Left renal cortex interstitium (tissue), 4 donors: ENCODE results near the gene ENOPH1. TPM values are rescaled to one million over a fixed set of nuclear protein-coding genes. Genes with fewer than 3 reads are reported as not detected.

Experiments
- DNase-seq, 4 donors: peaks; one replicate each; pipeline ENCODE4 v3.0.0-alpha.2; 2013; ENCODE audit warnings: low read depth in 4 of 4, low spot score in 2 of 4, missing footprints in 1 of 4
- polyA plus RNA-seq, 4 donors: library from polyadenylated mRNA; unstranded; fragments of 120-200 nt; gene quantifications; one replicate each; pipeline ENCODE4 v1.2.1, GENCODE V29; 2013; ENCODE audit not compliant: insufficient read length in 4 of 4

ENOPH1 gene
- polyA plus RNA-seq, 4 donors, result 59.4 to 78.9 (median 69.9) TPM

DNA sequence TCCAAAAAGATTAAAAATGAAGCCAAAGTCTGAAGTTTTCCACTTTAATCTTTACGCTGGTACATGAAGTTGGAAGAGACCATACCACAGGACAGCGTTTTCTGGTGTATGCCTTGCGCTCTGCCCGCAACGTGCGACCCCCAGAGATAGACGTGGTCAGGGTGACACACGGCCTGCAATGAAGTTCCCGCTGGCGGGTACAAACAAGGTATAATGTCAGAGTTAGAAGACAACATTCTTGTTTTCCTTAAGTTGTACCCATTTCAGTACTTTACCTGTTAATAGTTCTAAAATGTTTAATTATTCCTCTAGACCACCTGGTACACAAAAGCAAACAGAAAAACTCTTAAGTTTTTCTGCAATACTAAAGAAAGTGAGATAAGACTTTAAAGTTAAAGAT is 4.9 kb upstream of the ENOPH1 start:
- no peak for DNase-seq

DNA sequence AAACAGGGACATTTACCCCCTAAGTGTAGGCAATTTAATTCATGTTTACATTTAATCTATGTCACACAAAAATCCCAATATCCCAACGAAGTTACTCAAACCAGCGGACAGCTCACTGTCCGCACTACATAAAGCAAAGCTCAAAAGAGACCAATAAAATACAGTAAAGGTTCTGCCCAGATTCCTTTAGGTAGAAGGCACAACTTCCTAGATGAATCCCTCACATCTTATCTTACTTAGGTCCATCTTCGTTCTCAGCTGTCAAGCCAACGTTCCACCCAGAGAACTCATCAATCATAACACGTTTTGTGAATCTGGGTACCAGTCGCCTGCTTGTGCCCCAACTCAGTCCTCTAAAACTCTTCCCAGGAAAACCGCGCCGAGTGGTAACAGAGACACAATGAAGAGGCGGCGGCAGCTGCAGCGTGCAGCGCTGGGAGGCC is 1.8 kb upstream of the ENOPH1 start:
- no peak for DNase-seq

DNA sequence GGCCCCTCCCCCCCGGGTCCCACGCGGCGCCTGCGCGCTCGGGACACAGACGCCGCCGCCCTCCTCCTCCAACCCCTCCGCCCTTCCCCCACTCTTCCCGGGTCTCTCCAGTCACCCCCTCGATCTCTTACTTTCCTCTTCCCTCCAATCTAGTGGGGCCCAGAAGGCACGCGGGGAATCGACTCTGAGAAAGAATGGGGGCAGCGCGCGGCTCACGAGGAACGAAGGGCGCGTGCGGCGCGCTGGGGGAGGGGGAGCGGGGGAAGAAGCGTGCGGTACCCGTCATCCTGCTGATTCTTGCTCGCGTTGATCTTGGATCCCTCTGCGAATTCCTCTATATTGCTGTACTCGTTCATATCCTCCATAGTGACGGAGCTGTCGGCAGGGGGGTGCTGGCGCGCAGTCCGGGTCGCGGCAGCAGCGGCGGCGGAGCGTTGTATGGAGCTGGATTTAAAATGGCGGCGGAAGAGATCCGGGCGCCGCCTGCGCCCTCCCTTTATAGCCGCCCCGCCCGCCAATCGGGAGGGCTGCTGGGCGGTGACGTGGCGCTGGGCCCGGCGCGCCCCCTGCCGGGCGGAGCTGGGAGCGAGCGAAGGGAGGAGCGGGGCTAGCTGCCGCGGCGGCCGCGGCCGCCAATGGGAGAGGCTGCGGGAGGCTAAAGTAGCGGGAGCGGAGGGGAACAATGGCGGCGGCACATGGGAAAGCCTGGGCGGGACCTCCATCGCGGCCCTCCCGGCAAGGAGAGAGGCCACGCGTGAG is 1.2 kb upstream of the ENOPH1 start:
- peak; percentile 77 to 93 (median 88) for DNase-seq

DNA sequence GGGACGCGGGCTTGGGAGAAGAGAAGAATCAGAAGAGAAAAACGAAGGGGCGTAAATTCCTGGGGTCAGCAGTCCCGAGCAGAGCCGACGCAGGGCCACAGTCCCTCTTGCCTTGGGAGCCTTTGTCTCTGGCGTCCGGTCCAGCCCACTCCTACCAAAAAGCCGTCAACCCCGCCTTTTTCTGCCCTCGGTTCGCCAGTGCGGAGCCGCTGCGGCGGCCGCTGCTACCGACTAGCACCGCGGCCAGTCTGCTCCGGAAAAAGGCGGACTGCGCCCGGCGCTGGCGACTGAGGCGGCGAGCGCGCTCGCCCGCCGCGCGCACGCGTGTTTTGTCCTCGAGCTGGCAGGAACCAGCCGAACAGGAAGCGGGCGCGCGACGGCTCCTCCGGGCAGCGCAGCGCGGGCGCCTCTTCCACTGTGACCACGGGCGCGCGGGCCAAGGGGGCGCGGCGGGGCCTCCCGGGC is 630 bp upstream of the ENOPH1 start:
- no peak for DNase-seq

DNA sequence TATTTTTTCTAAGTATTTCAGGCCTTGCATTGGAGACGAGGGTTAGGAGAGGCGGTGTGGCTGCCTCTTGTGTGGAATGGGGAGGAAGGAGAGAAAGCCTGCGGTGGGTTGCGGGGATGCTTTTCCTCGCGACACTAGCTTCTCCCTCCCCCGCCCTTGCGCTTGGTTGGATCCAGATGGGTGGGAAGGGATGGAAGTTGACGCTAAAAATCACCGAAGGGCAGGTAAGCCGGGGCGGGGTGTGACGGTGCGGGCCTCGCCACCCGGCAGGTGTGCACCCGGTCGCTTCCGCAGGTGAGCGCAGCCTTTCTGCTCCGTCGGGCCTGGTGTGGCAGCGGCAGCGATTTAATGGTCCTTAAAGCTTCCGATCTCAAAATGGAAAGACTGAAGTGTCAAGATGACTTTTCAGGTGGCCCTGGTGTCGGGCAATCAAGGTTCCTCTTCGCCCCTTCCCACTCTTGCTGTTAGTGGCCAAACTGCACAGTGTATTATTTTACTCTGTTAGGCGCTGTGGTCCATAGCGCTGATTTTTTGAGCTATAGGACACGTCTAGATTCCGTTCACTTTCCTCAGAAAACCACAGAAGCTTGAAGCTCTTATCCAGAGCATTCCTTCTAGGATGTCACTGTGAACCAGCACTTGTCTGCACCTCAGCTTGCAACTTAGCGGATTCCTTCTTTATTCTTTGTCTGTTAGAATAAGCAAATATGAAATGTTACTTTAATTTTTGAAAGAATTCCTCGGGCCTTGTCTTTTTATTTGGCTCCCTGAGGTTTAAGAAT is 765 bp downstream of the ENOPH1 start:
- DNase-seq, result peak in 2 of 4 donors; percentile 7 to 11

- no peak for DNase-seq
These were observed 1.4 kb downstream of the ENOPH1 start for GRCh38 chr4:82431831-82432230.

DNA sequence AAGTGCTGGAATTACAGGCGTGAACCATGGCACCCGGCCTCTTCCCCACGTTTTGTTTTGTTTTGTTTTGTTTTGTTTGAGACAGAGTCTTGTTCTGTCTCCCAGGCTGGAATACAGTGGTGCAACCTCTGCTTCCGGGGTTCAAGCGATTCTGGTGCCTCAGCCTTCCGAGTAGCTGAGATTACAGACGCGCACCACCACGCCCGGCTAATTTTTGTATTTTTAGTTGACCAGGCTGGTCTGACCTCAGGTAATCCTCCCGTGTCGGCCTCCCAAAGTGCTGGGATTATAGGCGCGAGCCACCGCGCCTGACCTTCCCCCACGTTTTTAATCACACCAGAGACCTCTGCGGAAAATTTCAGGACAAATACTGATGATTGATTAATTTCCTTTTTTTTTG is 2.2 kb downstream of the ENOPH1 start:
- no peak for DNase-seq

DNA sequence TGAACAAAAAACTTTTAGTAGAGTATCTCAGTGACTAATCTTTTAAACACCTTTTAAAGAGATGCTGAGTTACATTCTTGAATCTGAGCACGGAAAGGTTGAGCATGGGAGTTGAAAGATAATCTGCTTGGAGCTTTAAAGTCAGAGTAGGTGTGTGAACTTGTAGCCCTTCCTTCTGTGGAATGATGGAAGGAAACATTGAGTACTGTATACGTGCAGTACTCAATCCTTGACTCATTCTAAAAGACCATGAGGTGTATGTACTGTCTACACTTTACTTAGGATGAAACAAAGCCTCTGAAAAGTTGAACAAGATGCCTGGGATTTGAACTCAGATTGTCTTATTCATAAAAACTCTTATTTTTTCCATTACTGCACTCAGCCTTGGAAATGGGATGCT is 3.4 kb downstream of the ENOPH1 start:
- DNase-seq, result no peak

DNA sequence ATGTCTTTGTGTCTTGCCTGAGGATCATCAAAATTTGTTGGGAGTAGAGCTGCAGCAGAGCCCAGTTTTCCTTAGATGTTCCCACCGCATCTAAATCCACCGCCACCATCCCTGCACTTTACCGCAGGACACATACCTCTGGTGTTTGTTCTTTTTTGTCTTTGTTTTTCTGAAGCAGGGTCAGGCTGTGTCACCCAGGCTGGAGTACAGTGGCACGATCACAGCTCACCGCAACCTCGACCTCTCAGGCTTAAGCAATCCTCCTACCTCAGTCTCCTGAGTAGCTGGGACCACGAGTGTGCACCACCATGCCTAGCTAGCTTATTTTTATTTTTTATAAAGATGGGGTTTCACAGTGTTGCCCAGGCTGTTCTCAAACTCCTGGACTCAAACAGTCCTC is 4.6 kb downstream of the ENOPH1 start:
- DNase-seq, result no peak

GRCh38 chr4:82436130-82436529 is 5.7 kb downstream of the ENOPH1 start:
- no peak for DNase-seq

- DNase-seq, result no peak
These were observed 6.4 kb downstream of the ENOPH1 start for GRCh38 chr4:82436780-82437179.

DNA sequence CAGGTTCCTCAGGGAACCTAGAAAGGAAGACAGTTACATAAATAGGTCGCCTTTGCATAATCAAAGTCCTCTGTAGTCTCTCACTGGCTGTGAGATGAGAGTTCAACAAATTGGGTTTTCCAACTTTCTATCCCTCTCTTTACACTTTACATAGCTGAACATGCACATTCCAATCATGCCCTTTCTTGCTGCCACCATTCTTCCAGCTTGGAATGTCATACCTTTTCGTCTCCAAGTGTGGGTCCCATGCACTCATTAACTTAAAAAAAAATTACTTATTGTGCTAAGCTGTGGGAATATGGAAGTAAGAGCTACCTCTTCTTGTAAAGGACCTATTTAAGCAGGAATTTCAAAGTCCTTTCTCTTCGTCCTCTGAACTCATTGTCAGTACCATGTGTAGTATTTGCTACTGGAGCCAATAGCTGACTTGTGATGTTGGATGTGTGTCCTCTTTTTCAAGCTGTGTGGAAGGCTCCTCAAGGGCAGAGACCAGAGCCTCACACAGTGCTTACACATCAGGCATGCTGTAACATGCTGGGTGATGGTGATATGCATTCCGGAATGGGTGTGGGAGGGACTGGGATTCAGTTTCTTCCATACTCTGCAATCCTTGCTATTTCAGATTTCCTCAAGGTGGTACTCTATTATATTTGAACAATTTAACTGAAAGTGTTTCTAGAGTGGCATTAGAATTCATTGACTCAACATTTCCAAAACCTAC is 7.1 kb downstream of the ENOPH1 start:
- no peak for DNase-seq

- no peak for DNase-seq
These were observed 8.7 kb downstream of the ENOPH1 start for GRCh38 chr4:82439088-82439487.

GRCh38 chr4:82447886-82448285 is 17.5 kb downstream of the ENOPH1 start:
- DNase-seq, result no peak

- DNase-seq, result no peak
These were observed 20.8 kb downstream of the ENOPH1 start for GRCh38 chr4:82450966-82451755.

DNA sequence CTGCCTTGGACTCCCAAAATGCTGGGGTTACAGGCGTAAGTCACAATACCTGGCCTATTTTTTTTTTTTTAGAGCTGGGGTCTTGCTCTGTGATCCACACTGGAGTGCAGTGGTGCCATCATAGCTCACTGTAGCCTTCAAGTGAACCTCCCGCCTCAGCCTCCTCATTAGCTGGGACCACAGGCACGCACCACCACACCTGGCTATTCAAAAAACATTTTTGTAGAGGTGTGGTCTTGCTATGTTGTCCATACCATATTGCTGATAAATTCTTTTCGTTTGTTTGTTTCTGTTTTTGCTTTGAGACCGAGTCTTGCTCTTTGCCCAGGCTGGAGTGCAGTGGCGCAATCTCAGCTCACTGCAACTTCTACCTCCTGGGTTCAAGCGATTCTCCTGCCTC is 21.6 kb downstream of the ENOPH1 start:
- no peak for DNase-seq

DNA sequence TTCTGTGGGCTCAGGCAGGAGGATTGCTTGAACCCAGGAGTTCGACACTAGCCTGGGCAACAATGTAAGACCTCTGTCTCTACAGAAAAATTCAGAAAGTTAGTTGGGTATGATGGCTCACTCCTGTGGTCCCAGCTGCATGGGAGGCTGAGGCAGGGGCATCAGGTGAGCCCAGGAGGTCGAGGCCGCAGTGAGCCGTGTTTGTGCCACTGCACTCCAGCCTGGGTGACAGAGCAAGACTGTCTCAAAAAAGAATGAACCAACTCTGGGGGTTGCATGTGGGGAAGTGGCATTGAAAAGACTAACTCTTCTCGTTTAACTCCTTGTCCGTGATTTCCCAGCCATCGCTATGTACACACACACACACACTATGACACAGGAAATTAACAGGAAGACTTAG is 26.9 kb downstream of the ENOPH1 start:
- no peak for DNase-seq

GRCh38 chr4:82458729-82459128 is 28.3 kb downstream of the ENOPH1 start:
- no peak for DNase-seq

DNA sequence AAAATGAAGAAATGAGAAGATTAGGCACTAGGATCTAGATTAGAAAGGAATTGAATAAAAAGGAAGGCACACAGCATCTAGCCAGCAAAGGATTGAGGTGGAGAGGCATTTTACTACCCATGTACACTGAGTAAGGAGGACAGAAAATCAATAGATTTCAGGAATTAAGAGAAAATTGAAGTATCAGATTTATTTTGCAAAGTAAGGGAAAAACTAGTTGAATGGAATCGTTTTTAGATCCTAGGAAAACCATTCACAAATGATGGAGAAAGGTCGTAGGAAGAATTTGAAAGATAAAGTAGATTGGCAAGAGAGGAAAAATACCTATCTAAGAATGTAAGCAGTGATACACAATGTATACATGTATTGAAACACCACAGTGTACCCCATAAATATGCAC is 31.3 kb downstream of the ENOPH1 start:
- no peak for DNase-seq

DNA sequence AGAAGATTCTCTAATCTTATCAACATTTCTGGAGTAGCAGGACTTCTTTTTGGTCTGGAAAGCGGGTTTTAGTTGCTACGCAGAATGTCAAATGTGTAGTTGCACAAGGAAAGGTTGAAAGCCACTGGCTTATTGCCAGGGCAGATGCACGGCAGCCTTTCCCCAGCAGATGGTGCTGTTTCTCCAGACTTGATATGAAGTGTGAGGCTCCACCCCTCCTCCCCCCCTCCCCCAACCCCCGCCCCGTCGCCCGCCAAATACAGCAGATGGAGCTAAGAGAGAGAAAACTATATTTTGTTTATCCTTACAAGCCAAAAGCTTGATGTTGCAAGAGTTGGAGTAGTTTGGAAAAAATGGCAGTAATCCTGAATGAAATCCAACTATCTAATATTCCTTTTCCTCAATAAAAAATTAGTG is 32.0 kb downstream of the ENOPH1 start:
- DNase-seq, result peak; percentile 68 to 78 (median 72)
